IMR-90 (cell line): ENCODE results near the gene IFI27L1. TPM values are rescaled to one million over a fixed set of nuclear protein-coding genes. Genes with fewer than 3 reads are reported as not detected.

Source experiments
- ATAC-seq: fragments of 200-7000 bp; cut with Tn5 transposase; 2 replicates; pipeline ENCODE4 v1.9.1; 2020; ENCODE audit warnings: low read depth, mild to moderate bottlenecking, moderate library complexity
- BruUV-seq: library from RNA; stranded (reverse); fragments of 400-500 nt; replicated peaks from 2 replicates; lab custom pipeline; 2021; lab: Mats Ljungman, UMichigan
- CTCF ChIA-PET: fragments of 300-600 bp; formaldehyde crosslinking; extraction: SDS; loops from one replicate; lab custom pipeline; 2021; ENCODE audit warnings: antibody characterized with exemption; lab: Yijun Ruan, JAX
- POLR2A ChIA-PET: fragments of 300-600 bp; sonication (Branson Sonifier 250); formaldehyde crosslinking; loops from one replicate; lab custom pipeline; 2022; ENCODE audit warnings: antibody characterized with exemption; ENCODE audit not compliant: unreplicated experiment; lab: Charles Lee
- DNase-seq: peaks from one replicate; pipeline ENCODE4 v3.0.0; 2013
- H2AFZ ChIP-seq: replicated peaks from 2 replicates; pipeline ENCODE3; 2013; ENCODE audit warnings: low read length, mild to moderate bottlenecking; ENCODE audit not compliant: poor library complexity
- H2AK5ac ChIP-seq: 2 replicates; pipeline ENCODE4 v1.6.1; 2013; ENCODE audit warnings: low read depth, low read length, inconsistent platforms
- H2AK9ac ChIP-seq: replicated peaks from 2 replicates; pipeline ENCODE3; 2013; ENCODE audit warnings: mild to moderate bottlenecking, low read depth, low read length, moderate library complexity; ENCODE audit not compliant: poor library complexity
- H2BK120ac ChIP-seq: 2 replicates; pipeline ENCODE4 v1.6.1; 2013; ENCODE audit warnings: low read depth, low read length, inconsistent platforms
- H2BK15ac ChIP-seq: 3 replicates; pipeline ENCODE4 v1.6.1; 2013; ENCODE audit warnings: low read depth, low read length, inconsistent platforms
- H2BK20ac ChIP-seq: 2 replicates; pipeline ENCODE4 v1.6.1; 2013; ENCODE audit warnings: low read depth, mild to moderate bottlenecking, inconsistent platforms, low read length, moderate library complexity
- H2BK5ac ChIP-seq: 2 replicates; pipeline ENCODE4 v1.6.1; 2013; ENCODE audit warnings: mild to moderate bottlenecking, low read depth, low read length, inconsistent platforms; ENCODE audit not compliant: poor library complexity, severe bottlenecking
- H3K14ac ChIP-seq: replicated peaks from 2 replicates; pipeline ENCODE4 v1.6.1; 2013; ENCODE audit warnings: low read depth, low read length, inconsistent platforms
- H3K18ac ChIP-seq: 2 replicates; pipeline ENCODE4 v1.6.1; 2013; ENCODE audit warnings: low read depth, low read length, control low read depth
- H3K23ac ChIP-seq: 2 replicates; pipeline ENCODE4 v1.6.1; 2013; ENCODE audit warnings: low read depth, low read length, inconsistent platforms
- H3K27ac ChIP-seq: 2 replicates; pipeline ENCODE4 v1.5.1; 2013; ENCODE audit warnings: mild to moderate bottlenecking, control low read depth, low read length; ENCODE audit not compliant: insufficient read depth
- H3K27me3 ChIP-seq: 2 replicates; pipeline ENCODE4 v1.6.1; 2013; ENCODE audit warnings: low read length; ENCODE audit not compliant: control insufficient read depth, insufficient read depth
- H3K36me3 ChIP-seq: 2 replicates; pipeline ENCODE4 v1.6.1; 2013; ENCODE audit warnings: low read length, mixed read lengths; ENCODE audit not compliant: control insufficient read depth, insufficient read depth
- H3K4ac ChIP-seq: 2 replicates; pipeline ENCODE4 v1.6.1; 2013; ENCODE audit warnings: low read depth, low read length, inconsistent platforms
- H3K4me1 ChIP-seq: 2 replicates; pipeline ENCODE4 v1.6.1; 2013; ENCODE audit warnings: low read length, mixed read lengths; ENCODE audit not compliant: control insufficient read depth, insufficient read depth
- H3K4me2 ChIP-seq: 2 replicates; pipeline ENCODE4 v1.6.1; 2013; ENCODE audit warnings: low read depth, mild to moderate bottlenecking, control low read depth, low read length, moderate library complexity
- H3K4me3 ChIP-seq: 2 replicates; pipeline ENCODE4 v1.5.1; 2013; ENCODE audit warnings: low read depth, mild to moderate bottlenecking, control low read depth, low read length, moderate library complexity; ENCODE audit not compliant: insufficient read depth
- H3K56ac ChIP-seq: 2 replicates; pipeline ENCODE4 v1.6.1; 2013; ENCODE audit warnings: low read length, inconsistent platforms; ENCODE audit not compliant: insufficient read depth; ENCODE audit errors: extremely low read depth
- H3K79me1 ChIP-seq, 2 experiments: 2 replicates each; pipeline ENCODE4 v1.6.1; 2013; ENCODE audit warnings: low read length in 2 of 2, inconsistent platforms in 1 of 2, low read depth in 1 of 2
- H3K9ac ChIP-seq: 2 replicates; pipeline ENCODE4 v1.6.1; 2013; ENCODE audit warnings: low read depth, low read length, control low read depth
- H3K9me1 ChIP-seq: 2 replicates; pipeline ENCODE4 v1.6.1; 2013; ENCODE audit warnings: low read length, inconsistent platforms; ENCODE audit not compliant: insufficient read depth
- H3K9me3 ChIP-seq: 2 replicates; pipeline ENCODE4 v1.6.1; 2013; ENCODE audit warnings: low read length; ENCODE audit not compliant: control insufficient read depth, insufficient read depth
- H4K20me1 ChIP-seq: 2 replicates; pipeline ENCODE4 v1.6.1; 2013; ENCODE audit warnings: low read length, inconsistent platforms; ENCODE audit not compliant: insufficient read depth
- H4K5ac ChIP-seq: 2 replicates; pipeline ENCODE4 v1.6.1; 2013; ENCODE audit warnings: mild to moderate bottlenecking, low read depth, low read length, control low read depth
- H4K8ac ChIP-seq, 2 experiments: 2 replicates each; pipeline ENCODE4 v1.6.1; 2013; ENCODE audit warnings: low read depth in 2 of 2, low read length in 2 of 2, control low read depth in 1 of 2, inconsistent platforms in 1 of 2
- H4K91ac ChIP-seq: 2 replicates; pipeline ENCODE4 v1.6.1; 2013; ENCODE audit warnings: low read depth, low read length, inconsistent platforms; ENCODE audit not compliant: insufficient read depth
- BHLHE40 ChIP-seq: fragments of 150-350 bp; IDR thresholded peaks from 2 replicates; pipeline ENCODE4 v1.6.1; 2016; ENCODE audit warnings: mild to moderate bottlenecking, low read depth, low read length
- CEBPB ChIP-seq: IDR thresholded peaks from 2 replicates; pipeline ENCODE4 v1.6.1; 2012; ENCODE audit warnings: low read depth, low read length, improper control_type of control experiment
- CTCF ChIP-seq: conservative IDR thresholded peaks from 2 replicates; pipeline ENCODE4 v1.5.1; 2012; ENCODE audit warnings: mild to moderate bottlenecking, low read depth, low read length, improper control_type of control experiment
- ELK1 ChIP-seq: fragments of 150-350 bp; IDR thresholded peaks from 2 replicates; pipeline ENCODE4 v1.6.1; 2016; ENCODE audit warnings: low read depth, mild to moderate bottlenecking, low read length, moderate library complexity, borderline replicate concordance
- FOS ChIP-seq: fragments of 150-350 bp; IDR thresholded peaks from 2 replicates; pipeline ENCODE4 v1.6.1; 2016; ENCODE audit warnings: low read depth, low read length
- MAFK ChIP-seq: IDR thresholded peaks from 2 replicates; pipeline ENCODE4 v1.6.1; 2012; ENCODE audit warnings: low read depth, low read length, improper control_type of control experiment
- NFE2L2 ChIP-seq: fragments of 150-350 bp; IDR thresholded peaks from 2 replicates; pipeline ENCODE4 v1.6.1; 2016; ENCODE audit warnings: low read depth, mild to moderate bottlenecking, low read length
- POLR2A ChIP-seq: IDR thresholded peaks from 2 replicates; pipeline ENCODE4 v1.6.1; 2012; ENCODE audit warnings: mild to moderate bottlenecking, low read depth, low read length
- RCOR1 ChIP-seq: IDR thresholded peaks from 2 replicates; pipeline ENCODE4 v1.6.1; 2012; ENCODE audit warnings: mild to moderate bottlenecking, low read length, improper control_type of control experiment; ENCODE audit not compliant: insufficient replicate concordance
- RFX5 ChIP-seq: IDR thresholded peaks from 2 replicates; pipeline ENCODE4 v1.8.0; 2012; ENCODE audit warnings: low read depth, mild to moderate bottlenecking, low read length, moderate library complexity
- USF2 ChIP-seq: fragments of 150-350 bp; IDR thresholded peaks from 2 replicates; pipeline ENCODE4 v1.6.1; 2017; ENCODE audit warnings: mild to moderate bottlenecking, antibody characterized with exemption, low read length, low read depth
- WGBS, 2 experiments: methylation state at CpG; one replicate each; pipeline versions ENCODE4 v1.1.5 to v1.1.7; 2013; ENCODE audit warnings: missing lambda C conversion rate in 2 of 2; ENCODE audit not compliant: insufficient read length in 1 of 2; ENCODE audit errors: extremely low coverage in 2 of 2; 5-methylcytosine and 5-hydroxymethylcytosine counted together
- dilution Hi-C: fragments of 300-500 bp; cut with HindIII; formaldehyde crosslinking; loops from one replicate; pipeline ENCODE4 v1.14.3; 2018; ENCODE audit warnings: low sequenced_read_pairs; ENCODE audit not compliant: unreplicated experiment
- in situ Hi-C: fragments of 300-500 bp; cut with MboI; formaldehyde crosslinking; loops from 3 replicates; pipeline ENCODE4 v1.14.3; 2019; ENCODE audit warnings: low sequenced_read_pairs, inconsistent platforms, mixed read lengths
- intact Hi-C: fragments of 100-400 bp; cut with micrococcal nuclease; formaldehyde crosslinking; loops from 2 replicates; pipeline ENCODE4 v1.10.0; 2022
- polyA plus RNA-seq, 3 experiments: library from polyadenylated mRNA; depleted of rRNA; stranded (reverse); fragments of >200 nt; gene quantifications; 2 replicates each; pipeline ENCODE4 v1.2.3, GENCODE V29; 2012; ENCODE audit warnings: low replicate concordance in 1 of 3
- total RNA-seq: library from RNA; depleted of rRNA; stranded (reverse); fragments of >200 nt; gene quantifications from 2 replicates; pipeline ENCODE4 v1.2.3, GENCODE V29; 2012

The IFI27L1 gene
- total and polyA plus RNA-seq, 2 of the 4 experiments (the other 2 are of a cell fraction), result 13.3 to 24.3 TPM

- no peaks in the 10 kb centered on the region for H4K20me1 ChIP-seq
- ChIA-PET CTCF (interaction anchor here (0.6 kb wide), 1 partner anchor 1574 kb away, joined by 3 read pairs; no protein-coding TSS in a partner anchor), POLR2A (interaction anchor here (0.6 kb wide), 1 partner anchor 72 kb away, joined by 9 read pairs; no protein-coding TSS in a partner anchor)
- H4K5ac ChIP-seq, result no peak overlapping the region
- 0 out of 2 replicates have a peak overlapping the region, but pooled peaks have one; percentile 0 for H3K23ac ChIP-seq
- no peak overlapping the region for H4K8ac ChIP-seq
- H2AK5ac ChIP-seq, result no peak overlapping the region
- peak; percentile 65 for DNase-seq
- no peak overlapping the region for H3K56ac ChIP-seq
- H2BK20ac ChIP-seq, result no peak overlapping the region
- TF ChIP-seq FOS (0 out of 2 replicates have a peak, but pooled peaks have one; percentile 28), MAFK (no peak), RFX5 (no peak), RCOR1 (no peak), CTCF (no peak), ELK1 (no peak), NFE2L2 (no peak), POLR2A (no peak), USF2 (no peak), BHLHE40 (0 out of 2 replicates have a peak, but pooled peaks have one; percentile 31), CEBPB (no peak)
- H2BK5ac ChIP-seq, result no peak overlapping the region
- H3K4me3 ChIP-seq, result no peak overlapping the region
- dilution Hi-C loops (no loop called here), intact Hi-C loops (no loop called here), in situ Hi-C loops (no loop called here)
- no peak overlapping the region for H3K4ac ChIP-seq
- no peak overlapping the region for H3K18ac ChIP-seq
- no peak overlapping the region for H2BK120ac ChIP-seq
- ATAC-seq, result peak; percentile 61
- peaks cover 0 to 24% of the 10 kb centered on the region in 2 experiments; a peak in 2 of 4 replicates for H3K79me1 ChIP-seq
- H2BK15ac ChIP-seq, result no peak overlapping the region
- H3K4me1 ChIP-seq, result no peaks in the 10 kb centered on the region; the same call in 1 of the 2 replicates
- no peak overlapping the region for H3K27ac ChIP-seq
- no peak overlapping the region for H2AK9ac ChIP-seq
- no peak overlapping the region for H3K14ac ChIP-seq
- peak overlapping the region; percentile 35; the same call in 1 of the 2 replicates for H3K4me2 ChIP-seq
- H3K27me3 ChIP-seq, result no peaks in the 10 kb centered on the region
- H4K91ac ChIP-seq, result no peak overlapping the region
- WGBS, 2 experiments, result no CpG with 5 or more reads among the region's 5 CpGs
- peaks cover 6% of the 10 kb centered on the region; the same call in 1 of the 2 replicates for H3K9me1 ChIP-seq
- no peak overlapping the region for H2AFZ ChIP-seq
- no peaks in the 10 kb centered on the region for H3K36me3 ChIP-seq
- no peaks in the 10 kb centered on the region for H3K9me3 ChIP-seq
- H3K9ac ChIP-seq, result no peak overlapping the region
- no TSS peak for BruUV-seq
These were observed 7.4 kb downstream of the IFI27L1 start for GRCh38 chr14:94088516-94088915.
